GM21447 (cell line): Measurements from ENCODE around the gene ROCK2.

Experiments used
- ATAC-seq: cut with Tn5 transposase; IDR thresholded peaks from one replicate; pipeline ENCODE4 v1.9.1; 2021; ENCODE audit not compliant: unreplicated experiment

Gene ROCK2

GRCh38 chr2:11367170-11367730 is 22.8 kb upstream of the ROCK2 start:
- ATAC-seq: no peak

DNA sequence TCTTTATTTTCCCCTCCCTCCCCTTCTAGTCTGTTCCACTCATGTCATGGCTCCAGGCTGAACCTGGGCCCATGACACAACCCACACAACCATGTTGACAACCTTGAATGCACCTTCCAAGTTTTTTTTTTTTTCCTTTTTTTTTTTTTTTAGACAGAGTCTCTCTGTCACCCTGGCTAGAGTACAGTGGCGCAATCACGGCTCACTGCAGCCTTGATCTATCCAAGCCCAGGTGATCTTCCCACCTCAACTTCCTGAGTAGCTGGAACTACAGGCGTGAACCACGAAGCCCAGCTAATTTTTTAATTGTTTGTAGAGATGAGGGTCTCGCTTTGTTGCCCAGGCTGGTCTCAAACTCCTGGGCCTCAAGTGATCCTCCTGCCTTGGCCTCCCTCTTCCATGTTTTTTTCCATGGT is 21.9 kb upstream of the ROCK2 start:
- no peak for ATAC-seq

GRCh38 chr2:11365096-11365879 is 20.9 kb upstream of the ROCK2 start:
- no peak for ATAC-seq

GRCh38 chr2:11364565-11364887 is 20.1 kb upstream of the ROCK2 start:
- no peak for ATAC-seq

- no peak for ATAC-seq
Observed at GRCh38 chr2:11363868-11364564, 19.6 kb upstream of the ROCK2 start.

GRCh38 chr2:11359865-11360264 is 15.4 kb upstream of the ROCK2 start:
- no peak for ATAC-seq

GRCh38 chr2:11357428-11357972 is 13.1 kb upstream of the ROCK2 start:
- ATAC-seq: no peak

DNA sequence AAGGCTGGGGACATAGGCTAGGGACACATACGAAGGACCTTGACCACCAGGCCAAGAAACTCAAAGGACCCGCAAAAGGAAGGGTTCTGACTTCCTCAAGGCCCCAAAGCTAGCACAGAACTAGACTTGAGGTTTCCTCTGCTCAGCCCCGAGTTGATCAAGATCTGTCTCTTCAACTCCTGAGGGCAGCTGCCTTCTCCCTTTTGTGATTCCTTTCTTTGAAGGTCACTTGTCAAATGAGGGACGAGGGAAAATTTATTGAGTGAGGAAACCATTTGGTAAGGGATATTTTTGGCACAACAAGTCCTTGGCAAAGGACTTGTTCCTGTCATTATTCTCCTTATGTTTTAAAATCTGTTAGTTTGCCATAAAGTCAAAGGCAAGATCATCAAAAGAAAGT is 12.3 kb upstream of the ROCK2 start:
- no peak for ATAC-seq

GRCh38 chr2:11355194-11356053 is 11.0 kb upstream of the ROCK2 start:
- no peak for ATAC-seq

- no peak for ATAC-seq
Observed at GRCh38 chr2:11354363-11355154, 10.1 kb upstream of the ROCK2 start.

GRCh38 chr2:11352781-11353537 is 8.5 kb upstream of the ROCK2 start:
- ATAC-seq: no peak

GRCh38 chr2:11348209-11348749 is 3.8 kb upstream of the ROCK2 start:
- ATAC-seq: no peak

DNA sequence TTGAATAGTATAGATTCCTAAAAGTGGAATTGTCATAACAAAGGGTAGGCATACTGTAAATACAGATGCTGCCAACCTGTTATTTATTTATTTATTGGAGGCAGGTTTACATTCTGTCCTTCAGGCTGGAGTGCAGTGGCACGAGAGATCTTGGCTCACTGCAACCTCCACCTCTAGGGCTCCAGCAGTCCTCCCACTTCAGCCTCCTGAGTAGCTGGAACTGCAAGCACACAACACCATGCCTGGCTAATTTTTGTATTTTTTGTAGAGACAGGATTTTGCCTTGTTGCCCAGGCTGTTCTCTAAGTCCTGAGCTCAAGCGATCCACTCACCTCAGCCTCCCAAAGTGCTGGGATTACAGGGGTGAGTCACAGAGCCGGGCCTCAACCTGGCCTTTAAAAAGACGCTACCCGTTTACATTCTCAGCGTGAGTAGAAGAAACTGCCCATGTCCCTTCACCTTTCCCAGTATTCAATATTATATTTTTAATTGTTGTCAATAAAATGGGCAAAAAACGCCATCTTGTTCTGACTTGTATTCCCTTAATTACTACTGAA is 3.0 kb upstream of the ROCK2 start:
- no peak for ATAC-seq

- ATAC-seq: no peak
Observed at GRCh38 chr2:11346023-11346482, 1.6 kb upstream of the ROCK2 start.

DNA sequence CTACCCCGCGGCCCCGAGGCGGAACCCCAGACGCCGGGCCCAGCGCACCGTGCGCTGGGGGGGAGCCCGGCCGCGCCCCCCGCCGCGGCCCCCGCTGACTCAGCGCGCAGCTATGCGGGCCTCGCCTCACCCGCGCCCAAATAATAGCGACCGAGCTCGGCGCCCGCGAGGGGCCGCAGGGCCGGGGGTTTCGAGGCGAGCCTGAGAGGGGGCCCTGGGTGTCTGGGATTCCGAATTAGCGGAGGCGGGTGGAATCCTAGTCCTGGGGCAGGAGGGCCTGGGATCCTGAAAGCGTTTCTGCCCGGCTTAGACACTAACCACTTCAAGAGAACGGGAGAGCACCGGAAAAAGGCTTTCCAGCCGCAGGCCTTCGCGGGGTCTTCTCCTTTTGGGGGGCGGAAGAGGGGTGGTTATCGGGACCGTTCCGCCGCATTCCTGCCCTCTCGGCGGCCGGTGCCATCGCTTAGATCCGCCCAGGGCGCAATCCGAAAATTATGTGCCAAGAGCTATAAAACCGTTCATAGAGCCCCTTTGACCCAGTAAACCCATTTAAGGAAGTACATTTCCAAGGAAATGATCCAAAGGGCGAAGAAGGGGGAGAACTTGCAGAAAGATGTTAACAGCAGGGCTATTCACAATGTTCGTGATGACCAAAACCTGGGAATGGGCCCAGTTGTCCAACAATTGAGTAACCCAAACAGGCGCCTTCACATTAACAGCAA is 681 bp upstream of the ROCK2 start:
- peak; percentile 2 for ATAC-seq

DNA sequence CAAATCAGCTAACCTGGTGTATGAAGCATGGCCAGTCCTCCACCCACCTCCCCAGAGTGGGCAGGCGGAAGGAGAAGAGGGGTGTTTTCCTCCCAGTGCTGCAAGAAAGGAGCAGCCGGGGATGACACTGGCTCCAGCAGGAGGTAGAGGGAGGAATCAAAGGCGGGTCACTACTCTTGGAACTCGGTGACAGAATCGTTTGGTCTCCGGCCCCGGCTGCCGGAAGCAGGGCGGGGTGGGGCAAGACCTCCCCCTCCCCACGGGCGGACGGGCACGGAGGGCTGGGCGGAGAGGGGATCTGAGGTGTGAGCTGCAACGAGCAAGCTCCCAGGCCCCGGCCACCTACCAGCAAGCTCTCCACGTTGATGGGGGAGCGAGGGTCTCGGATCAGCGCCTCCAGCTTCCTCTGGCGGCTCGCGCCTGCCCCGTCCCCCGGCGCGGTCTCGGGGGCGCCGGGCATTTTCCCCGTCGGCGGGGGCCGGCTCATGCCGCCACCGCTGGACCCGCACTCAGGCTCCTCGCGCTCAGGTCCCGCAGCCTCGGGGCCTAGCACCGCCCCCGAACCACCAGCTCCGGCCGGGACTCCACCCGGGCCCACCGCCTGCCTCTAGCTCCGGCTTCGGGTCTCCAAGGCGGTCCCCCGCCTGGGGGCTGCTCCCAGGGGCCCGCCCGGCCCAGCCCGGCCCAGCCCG is 640 bp downstream of the ROCK2 start:
- ATAC-seq: peak; percentile 31

DNA sequence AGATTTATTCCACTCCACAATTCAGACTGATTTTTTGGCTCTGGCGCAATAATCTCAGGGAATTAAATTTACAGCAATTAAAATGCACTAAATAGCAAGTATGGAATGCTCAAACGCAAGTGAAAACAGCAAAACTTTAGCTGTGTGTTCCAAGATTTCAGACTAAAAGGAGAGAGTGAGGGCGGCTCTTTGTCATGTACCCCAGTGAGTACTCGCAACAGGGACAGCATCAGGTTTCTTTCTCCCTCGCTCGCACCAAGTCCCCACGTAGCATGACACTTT is 1.1 kb downstream of the ROCK2 start:
- no peak for ATAC-seq
